ENCODE results near the gene FOXO1.

GRCh38 chr13:40622761-40623160 lies 43.7 kb downstream of the FOXO1 start:
- TF ChIP-seq EP300 (IDR thresholded peaks at IDR 0.05; ENCODE audit: borderline replicate concordance) (no peak), RAD21 (IDR thresholded peaks at IDR 0.05; ENCODE audit: low read depth) (no peak), TEAD4 (IDR thresholded peaks at IDR 0.05) (no peak), FOXM1 (IDR thresholded peaks at IDR 0.05; ENCODE audit: borderline replicate concordance, low read depth) (no peak), ZBTB7A (IDR thresholded peaks at IDR 0.05; ENCODE audit: low read depth) (no peak), CEBPB (IDR thresholded peaks at IDR 0.05) (no peak), TAF1 (IDR thresholded peaks at IDR 0.05; ENCODE audit: low read depth) (no peak), YY1 (IDR thresholded peaks at IDR 0.05; ENCODE audit: low read depth) (no peak), TCF12 (IDR thresholded peaks at IDR 0.05; ENCODE audit: low read depth) (no peak)
- TF ChIP-seq, protein P1, sequence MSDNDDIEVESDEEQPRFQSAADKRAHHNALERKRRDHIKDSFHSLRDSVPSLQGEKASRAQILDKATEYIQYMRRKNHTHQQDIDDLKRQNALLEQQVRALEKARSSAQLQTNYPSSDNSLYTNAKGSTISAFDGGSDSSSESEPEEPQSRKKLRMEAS (IDR thresholded peaks at IDR 0.05) = no peak
- TF ChIP-seq, protein P2, sequence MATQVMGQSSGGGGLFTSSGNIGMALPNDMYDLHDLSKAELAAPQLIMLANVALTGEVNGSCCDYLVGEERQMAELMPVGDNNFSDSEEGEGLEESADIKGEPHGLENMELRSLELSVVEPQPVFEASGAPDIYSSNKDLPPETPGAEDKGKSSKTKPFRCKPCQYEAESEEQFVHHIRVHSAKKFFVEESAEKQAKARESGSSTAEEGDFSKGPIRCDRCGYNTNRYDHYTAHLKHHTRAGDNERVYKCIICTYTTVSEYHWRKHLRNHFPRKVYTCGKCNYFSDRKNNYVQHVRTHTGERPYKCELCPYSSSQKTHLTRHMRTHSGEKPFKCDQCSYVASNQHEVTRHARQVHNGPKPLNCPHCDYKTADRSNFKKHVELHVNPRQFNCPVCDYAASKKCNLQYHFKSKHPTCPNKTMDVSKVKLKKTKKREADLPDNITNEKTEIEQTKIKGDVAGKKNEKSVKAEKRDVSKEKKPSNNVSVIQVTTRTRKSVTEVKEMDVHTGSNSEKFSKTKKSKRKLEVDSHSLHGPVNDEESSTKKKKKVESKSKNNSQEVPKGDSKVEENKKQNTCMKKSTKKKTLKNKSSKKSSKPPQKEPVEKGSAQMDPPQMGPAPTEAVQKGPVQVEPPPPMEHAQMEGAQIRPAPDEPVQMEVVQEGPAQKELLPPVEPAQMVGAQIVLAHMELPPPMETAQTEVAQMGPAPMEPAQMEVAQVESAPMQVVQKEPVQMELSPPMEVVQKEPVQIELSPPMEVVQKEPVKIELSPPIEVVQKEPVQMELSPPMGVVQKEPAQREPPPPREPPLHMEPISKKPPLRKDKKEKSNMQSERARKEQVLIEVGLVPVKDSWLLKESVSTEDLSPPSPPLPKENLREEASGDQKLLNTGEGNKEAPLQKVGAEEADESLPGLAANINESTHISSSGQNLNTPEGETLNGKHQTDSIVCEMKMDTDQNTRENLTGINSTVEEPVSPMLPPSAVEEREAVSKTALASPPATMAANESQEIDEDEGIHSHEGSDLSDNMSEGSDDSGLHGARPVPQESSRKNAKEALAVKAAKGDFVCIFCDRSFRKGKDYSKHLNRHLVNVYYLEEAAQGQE (IDR thresholded peaks at IDR 0.05; ENCODE audit: low read depth) = no peak
